Coronary artery (tissue), 2 donors: ENCODE data around the gene ADGRG1.
"Not testable (repeated sequence)": the region's sequence is repeated elsewhere in the genome, so short reads cannot be mapped to it uniquely, and the experiment has no call there.

Experiments
- DNase-seq: peaks from one replicate; pipeline ENCODE4 v3.0.0-alpha.2; 2017; ENCODE audit warnings: low spot score
- H3K27ac ChIP-seq, 2 donors: fragments of 200-600 bp; sonication (generic); one replicate each; pipeline ENCODE4 v1.5.1; 2016 to 2019
- H3K4me3 ChIP-seq: fragments of 200-600 bp; sonication (generic); 2 replicates; pipeline ENCODE4 v1.5.1; 2016; ENCODE audit warnings: mild to moderate bottlenecking, moderate library complexity
- TF ChIP-seq, protein P1 (sequence below): fragments of 200-600 bp; sonication (generic); IDR thresholded peaks from one replicate; pipeline ENCODE4 v1.5.1; 2019; ENCODE audit warnings: antibody characterized with exemption

Gene ADGRG1

DNA sequence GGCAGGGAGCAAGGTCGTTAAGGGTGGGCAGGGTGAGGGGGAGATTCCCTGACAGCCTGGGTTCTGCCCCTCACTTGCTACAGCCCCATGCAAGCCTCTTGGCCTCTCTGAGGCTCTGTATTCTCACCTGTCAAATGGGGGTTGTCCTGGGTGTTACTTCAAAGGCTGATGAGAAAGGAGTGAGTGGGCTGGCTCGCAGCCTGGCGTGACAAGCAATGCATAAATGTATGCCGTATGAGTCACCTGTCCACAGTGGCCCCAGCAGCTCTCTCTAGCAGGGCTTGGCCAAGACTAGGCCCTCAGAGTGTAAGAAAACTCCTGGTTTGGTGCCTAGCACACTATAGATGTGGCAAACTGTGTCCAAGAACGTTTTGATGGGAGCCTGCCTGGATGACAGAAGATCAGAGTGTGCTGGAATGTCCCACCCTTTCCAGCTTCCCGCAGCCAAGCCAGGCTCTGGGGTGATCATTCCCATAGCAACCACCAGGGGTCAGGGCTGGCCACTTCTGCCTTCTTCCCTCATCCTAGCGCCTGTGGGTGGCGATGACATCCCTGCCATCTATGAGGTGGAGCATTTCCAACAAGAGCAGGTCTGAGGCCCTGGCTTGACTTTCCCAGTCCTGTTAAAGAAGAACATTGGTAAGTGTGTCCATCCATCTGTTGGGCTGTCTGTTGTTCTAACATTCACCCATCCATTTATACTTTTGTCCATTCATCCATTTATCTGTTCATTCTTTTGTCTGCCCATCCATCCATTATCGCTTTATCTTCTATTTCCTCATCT, 37.2 kb upstream of the ADGRG1 start:
- TF ChIP-seq, protein P1, sequence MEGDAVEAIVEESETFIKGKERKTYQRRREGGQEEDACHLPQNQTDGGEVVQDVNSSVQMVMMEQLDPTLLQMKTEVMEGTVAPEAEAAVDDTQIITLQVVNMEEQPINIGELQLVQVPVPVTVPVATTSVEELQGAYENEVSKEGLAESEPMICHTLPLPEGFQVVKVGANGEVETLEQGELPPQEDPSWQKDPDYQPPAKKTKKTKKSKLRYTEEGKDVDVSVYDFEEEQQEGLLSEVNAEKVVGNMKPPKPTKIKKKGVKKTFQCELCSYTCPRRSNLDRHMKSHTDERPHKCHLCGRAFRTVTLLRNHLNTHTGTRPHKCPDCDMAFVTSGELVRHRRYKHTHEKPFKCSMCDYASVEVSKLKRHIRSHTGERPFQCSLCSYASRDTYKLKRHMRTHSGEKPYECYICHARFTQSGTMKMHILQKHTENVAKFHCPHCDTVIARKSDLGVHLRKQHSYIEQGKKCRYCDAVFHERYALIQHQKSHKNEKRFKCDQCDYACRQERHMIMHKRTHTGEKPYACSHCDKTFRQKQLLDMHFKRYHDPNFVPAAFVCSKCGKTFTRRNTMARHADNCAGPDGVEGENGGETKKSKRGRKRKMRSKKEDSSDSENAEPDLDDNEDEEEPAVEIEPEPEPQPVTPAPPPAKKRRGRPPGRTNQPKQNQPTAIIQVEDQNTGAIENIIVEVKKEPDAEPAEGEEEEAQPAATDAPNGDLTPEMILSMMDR, result peak; percentile 52
- DNase-seq, result no peak
- H3K27ac ChIP-seq, result peak overlapping the region in 1 of 2 donors; percentile 40
- H3K4me3 ChIP-seq, result no peak overlapping the region

DNA sequence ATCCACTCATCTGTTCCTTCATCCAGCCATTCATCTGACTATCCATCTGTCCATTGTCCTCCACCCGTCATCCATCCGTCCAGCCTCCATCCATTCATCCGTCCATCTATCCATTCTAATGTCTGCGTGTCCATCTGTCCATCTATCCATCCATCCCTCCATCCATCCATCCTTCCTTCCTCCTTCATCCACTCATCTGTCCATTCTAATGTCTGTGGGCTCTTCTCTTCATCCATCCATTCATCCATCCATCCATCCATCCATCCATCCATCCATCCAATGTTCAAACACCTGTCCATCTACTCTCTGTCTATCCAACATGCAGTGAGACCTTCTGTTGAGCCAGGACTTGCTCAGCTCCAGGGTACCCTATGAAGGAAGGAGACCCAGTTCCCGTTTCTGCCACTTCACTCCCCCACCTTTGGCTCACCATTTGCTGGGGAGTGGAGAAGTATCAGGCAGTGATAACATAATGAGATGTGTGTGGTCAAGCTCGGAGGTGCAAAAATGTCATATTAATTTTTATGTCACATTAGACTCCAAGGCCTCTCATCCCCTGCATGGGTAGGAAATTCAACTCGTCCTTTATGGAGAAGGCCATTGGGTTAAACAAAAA, 36.5 kb upstream of the ADGRG1 start:
- DNase-seq, result no peak
- Histone ChIP-seq H3K4me3 (no peak overlapping the region), H3K27ac (no peak overlapping the region)
- TF ChIP-seq, protein P1, result no peak

DNA sequence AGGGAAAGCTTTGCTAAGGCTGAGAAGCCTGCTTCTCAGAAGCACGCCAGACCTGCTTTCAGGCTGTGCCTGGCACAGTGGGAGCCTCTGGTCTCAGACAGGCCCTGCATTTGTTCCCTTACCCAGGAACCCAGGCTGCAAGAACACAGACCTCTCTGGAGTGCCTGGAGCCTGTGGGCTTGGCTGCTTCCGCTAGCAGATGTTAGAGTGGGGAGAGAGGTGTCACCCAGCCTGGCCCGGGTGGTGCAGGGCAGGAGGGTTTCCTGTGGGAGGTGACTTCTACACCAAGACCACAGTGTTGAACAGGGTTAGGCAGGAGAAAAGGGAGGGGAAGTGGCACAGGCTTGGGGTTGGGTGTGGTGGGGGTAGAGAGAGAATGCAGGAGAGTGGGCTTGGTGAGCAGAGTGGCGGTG, 35.8 kb upstream of the ADGRG1 start:
- TF ChIP-seq, protein P1, result no peak
- no peak for DNase-seq

DNA sequence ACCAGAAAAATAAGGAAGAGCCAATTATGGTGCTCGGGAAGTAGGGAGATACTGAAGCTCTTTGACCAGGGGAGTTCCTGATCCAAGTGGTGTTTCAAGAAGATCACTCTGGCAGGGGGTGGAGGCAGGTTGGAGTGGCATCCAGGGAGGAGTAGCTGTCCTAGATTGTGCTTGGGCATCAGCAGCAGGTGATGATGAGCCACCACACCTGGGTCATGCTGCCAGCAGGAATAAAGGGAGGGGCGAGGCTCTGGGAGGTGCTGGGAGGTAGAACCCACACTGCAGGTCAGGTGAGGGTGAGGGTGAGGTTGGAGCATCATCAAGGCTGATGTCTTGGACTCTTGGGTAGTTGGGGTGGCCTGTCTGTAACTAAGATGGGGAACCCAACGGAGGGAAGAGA, 35.4 kb upstream of the ADGRG1 start:
- TF ChIP-seq, protein P1, result no peak
- H3K4me3 ChIP-seq, result no peak overlapping the region
- no peak for DNase-seq
- no peak overlapping the region for H3K27ac ChIP-seq

More for the DNA sequence above, 35.8 kb upstream of the ADGRG1 start:
- Histone ChIP-seq H3K27ac (no peak overlapping the region), H3K4me3 (no peak overlapping the region)

DNA sequence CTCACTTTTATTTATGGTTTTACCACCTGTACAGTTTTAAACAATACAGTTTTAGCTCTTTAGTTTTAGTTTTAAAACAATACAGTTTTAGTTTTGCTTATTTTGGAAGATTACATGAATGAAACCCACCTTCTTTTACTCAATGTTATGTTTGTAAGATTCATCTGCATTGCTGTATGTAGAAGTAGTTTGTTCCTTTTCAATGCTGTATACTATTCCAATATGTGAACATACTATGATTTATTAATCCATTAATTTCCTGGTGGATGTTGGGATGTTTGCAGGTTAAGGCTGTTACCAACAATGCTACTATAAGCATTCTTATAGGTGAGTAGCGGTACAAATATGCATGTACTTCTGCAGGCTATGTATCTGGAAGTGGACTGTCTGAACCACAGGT, 34.4 kb upstream of the ADGRG1 start:
- DNase-seq, result no peak
- Histone ChIP-seq H3K4me3 (no peak overlapping the region), H3K27ac (no peak overlapping the region)
- TF ChIP-seq, protein P1, result no peak

DNA sequence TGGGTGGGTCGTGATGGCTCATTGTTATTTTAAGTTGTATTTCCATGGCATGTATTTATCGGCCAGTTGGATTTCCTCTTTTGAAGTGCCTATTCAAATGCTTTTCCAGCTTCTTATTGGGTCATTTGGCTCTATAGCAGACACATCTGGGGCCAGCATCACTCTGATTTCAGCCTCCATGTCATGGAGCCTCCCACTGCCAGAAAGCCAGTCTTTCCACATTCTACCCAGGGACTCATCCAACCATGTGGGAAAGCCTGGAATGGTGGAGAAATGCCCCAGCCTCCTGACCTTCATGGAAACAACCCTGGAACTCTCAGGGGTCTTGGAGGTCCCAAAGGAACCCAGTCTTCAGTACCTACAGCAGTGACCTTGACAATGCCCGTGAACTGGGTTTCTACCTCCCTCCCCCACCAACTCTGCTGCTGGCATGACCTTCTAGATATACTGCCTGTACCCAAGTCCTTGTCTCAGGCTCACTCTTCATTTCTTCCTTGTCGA, 33.8 kb upstream of the ADGRG1 start:
- no peak for DNase-seq
- TF ChIP-seq, protein P1, result no peak
- H3K27ac ChIP-seq, result no peak overlapping the region
- no peak overlapping the region for H3K4me3 ChIP-seq

DNA sequence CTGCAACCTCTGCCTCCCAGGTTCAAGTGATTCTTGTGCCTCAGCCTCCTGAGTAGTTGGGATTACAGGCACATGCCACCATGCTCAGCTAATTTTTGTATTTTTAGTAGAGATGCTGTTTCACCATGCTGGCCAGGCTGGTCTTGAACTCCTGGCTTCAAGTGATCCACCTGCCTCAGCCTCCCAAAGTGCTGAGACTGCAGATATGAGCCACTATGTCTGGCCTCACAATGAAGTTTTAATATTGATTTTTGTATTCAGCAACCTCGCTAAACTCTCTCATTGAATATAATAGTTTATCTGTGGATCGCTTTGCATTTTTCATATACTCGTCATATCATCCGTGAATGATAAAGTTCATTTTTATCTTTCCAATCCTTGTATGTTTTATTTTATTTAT, 32.2 kb upstream of the ADGRG1 start:
- DNase-seq, H3K4me3 ChIP-seq, H3K27ac ChIP-seq: not testable (repeated sequence)
